ENCODE measurements around the gene TDRD1.

TDRD1 gene

DNA sequence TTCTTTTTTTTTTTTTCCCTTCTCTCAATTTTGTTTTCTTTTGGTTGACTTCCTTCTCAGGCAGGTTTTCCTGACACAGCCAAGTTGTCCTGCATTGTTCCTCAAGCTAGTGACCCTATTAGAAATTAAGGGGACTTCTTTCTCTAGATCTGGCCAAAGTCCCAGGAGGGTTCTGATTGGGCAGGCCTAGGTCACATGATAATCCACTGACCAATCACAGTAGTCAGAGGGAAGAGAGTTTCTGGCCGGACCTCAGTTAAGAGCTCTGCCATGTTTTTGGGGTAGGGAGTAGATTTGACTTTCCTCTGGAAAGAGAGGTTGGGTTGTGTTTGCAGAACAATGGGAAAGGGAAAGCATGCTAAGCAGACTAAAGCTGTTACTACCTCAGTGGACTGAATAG lies 76.1 kb downstream of the TDRD1 start:
- peaks cover 9% of the 10 kb centered on the region for H3K27me3 Mint-ChIP-seq (ENCODE audit: low read depth)
- no peak overlapping the region for H3K27ac Mint-ChIP-seq
- peaks cover 2% of the 10 kb centered on the region for H3K36me3 Mint-ChIP-seq (ENCODE audit: low read depth)
- no peaks in the 10 kb centered on the region for H3K4me1 Mint-ChIP-seq (ENCODE audit: low read depth)
- peaks cover 5% of the 10 kb centered on the region for H3K9me3 Mint-ChIP-seq
- H3K4me3 Mint-ChIP-seq = no peak overlapping the region

DNA sequence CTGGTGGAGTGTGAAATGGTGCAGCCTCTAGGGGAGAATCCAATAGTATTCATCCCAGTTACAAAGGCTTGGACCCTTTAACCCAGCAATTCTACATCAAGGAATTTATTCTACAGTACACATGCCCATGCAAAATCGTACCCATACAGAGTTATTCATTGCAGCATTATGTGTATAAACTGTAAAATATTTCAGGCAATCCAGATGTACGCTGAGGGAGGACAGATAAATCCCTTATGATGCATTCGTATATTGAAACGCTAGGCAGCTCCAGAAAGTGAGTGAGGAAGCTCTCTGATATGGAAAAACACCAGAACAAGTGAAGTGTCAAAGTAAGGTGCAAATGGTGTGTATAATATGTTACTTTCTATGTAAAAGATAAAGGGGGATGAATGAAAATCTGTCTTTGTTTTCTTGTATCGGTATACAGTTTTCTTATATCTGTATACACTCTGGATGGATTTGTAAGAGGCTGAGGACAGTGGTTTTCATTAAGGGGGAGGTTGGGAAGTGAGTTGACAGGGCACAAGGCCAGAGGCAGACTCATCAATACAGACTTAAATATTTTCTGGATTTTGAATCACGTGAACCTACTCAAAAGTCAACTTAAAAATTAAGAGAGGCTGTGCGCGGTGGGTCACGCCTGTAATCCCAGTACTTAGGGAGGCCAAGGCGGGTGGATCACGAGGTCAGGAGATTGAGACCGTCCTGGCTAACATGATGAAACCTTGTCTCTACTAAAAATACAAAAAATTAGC lies 77.0 kb downstream of the TDRD1 start:
- Mint-ChIP-seq H3K9me3 (peaks cover 5% of the 10 kb centered on the region), H3K27me3 (ENCODE audit: low read depth) (peaks cover 9% of the 10 kb centered on the region), H3K27ac (no peak overlapping the region), H3K4me3 (no peak overlapping the region), H3K4me1 (ENCODE audit: low read depth) (peaks cover 2% of the 10 kb centered on the region), H3K36me3 (ENCODE audit: low read depth) (peaks cover 2% of the 10 kb centered on the region)

GRCh38 chr10:114256822-114257221 lies 77.7 kb downstream of the TDRD1 start:
- Mint-ChIP-seq H3K27me3 (ENCODE audit: low read depth) (peaks cover 9% of the 10 kb centered on the region), H3K9me3 (peaks cover 5% of the 10 kb centered on the region), H3K4me3 (no peak overlapping the region), H3K4me1 (ENCODE audit: low read depth) (peaks cover 2% of the 10 kb centered on the region), H3K36me3 (ENCODE audit: low read depth) (peaks cover 2% of the 10 kb centered on the region), H3K27ac (no peak overlapping the region)

GRCh38 chr10:114257498-114257897 lies 78.3 kb downstream of the TDRD1 start:
- no peak overlapping the region for H3K4me3 Mint-ChIP-seq
- H3K36me3 Mint-ChIP-seq (ENCODE audit: low read depth) = peaks cover 2% of the 10 kb centered on the region
- peaks cover 2% of the 10 kb centered on the region for H3K4me1 Mint-ChIP-seq (ENCODE audit: low read depth)
- no peak overlapping the region for H3K27ac Mint-ChIP-seq
- H3K9me3 Mint-ChIP-seq = peaks cover 5% of the 10 kb centered on the region
- H3K27me3 Mint-ChIP-seq (ENCODE audit: low read depth) = peaks cover 9% of the 10 kb centered on the region

- H3K27me3 Mint-ChIP-seq (ENCODE audit: low read depth) = peaks cover 9% of the 10 kb centered on the region
- peaks cover 3% of the 10 kb centered on the region for H3K9me3 Mint-ChIP-seq
- no peak overlapping the region for H3K4me3 Mint-ChIP-seq
- peaks cover 2% of the 10 kb centered on the region for H3K4me1 Mint-ChIP-seq (ENCODE audit: low read depth)
- H3K36me3 Mint-ChIP-seq (ENCODE audit: low read depth) = peaks cover 1% of the 10 kb centered on the region
- no peak overlapping the region for H3K27ac Mint-ChIP-seq
These were observed 79.2 kb downstream of the TDRD1 start for GRCh38 chr10:114258274-114258840.

DNA sequence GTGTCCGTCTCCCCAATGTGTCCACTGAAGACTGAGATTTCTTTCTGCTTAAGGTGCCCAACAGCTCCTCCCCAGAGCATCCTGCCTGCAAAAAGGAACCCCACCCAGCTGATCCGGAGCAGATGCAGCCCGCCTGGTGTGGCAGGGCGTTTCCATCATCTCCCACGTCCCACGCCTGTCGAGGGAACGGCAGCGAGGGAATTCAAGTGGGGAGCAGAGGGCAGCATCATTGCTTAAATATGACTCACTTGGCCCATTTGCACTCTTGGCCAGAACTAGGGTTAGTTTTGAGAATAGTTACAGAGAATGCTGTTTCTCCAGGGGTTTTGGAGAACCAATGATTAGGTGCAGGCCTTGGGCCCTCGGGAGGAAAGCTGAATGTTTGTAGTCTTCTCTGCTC lies 80.7 kb downstream of the TDRD1 start:
- no peak overlapping the region for H3K27ac Mint-ChIP-seq
- peaks cover 9% of the 10 kb centered on the region for H3K27me3 Mint-ChIP-seq (ENCODE audit: low read depth)
- no peaks in the 10 kb centered on the region for H3K9me3 Mint-ChIP-seq
- peaks cover 2% of the 10 kb centered on the region for H3K4me1 Mint-ChIP-seq (ENCODE audit: low read depth)
- H3K36me3 Mint-ChIP-seq (ENCODE audit: low read depth) = no peaks in the 10 kb centered on the region
- no peak overlapping the region for H3K4me3 Mint-ChIP-seq

DNA sequence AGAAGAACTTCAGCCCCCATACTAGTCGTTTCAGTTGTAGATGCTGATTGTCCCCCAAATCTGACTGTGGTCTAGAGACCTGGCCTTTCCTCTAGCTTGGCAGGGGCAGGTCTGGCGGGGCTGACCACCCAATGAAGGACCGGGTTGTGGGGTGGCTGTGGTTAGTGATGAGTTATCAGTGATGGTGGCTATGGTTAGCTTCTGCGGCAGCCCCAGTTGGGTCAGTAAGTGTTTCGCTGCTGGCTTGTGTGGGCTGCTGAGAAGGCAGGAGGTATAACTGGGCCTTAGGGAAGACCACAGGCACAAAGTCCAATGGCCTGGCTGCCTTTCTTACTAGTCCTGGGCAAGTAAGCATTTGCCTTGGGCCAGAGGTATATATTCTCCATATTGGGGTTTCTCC lies 81.2 kb downstream of the TDRD1 start:
- H3K4me3 Mint-ChIP-seq = no peak overlapping the region
- H3K4me1 Mint-ChIP-seq (ENCODE audit: low read depth) = peaks cover 2% of the 10 kb centered on the region
- H3K9me3 Mint-ChIP-seq = no peaks in the 10 kb centered on the region
- H3K27ac Mint-ChIP-seq = no peak overlapping the region
- H3K27me3 Mint-ChIP-seq (ENCODE audit: low read depth) = peaks cover 9% of the 10 kb centered on the region
- H3K36me3 Mint-ChIP-seq (ENCODE audit: low read depth) = no peaks in the 10 kb centered on the region

DNA sequence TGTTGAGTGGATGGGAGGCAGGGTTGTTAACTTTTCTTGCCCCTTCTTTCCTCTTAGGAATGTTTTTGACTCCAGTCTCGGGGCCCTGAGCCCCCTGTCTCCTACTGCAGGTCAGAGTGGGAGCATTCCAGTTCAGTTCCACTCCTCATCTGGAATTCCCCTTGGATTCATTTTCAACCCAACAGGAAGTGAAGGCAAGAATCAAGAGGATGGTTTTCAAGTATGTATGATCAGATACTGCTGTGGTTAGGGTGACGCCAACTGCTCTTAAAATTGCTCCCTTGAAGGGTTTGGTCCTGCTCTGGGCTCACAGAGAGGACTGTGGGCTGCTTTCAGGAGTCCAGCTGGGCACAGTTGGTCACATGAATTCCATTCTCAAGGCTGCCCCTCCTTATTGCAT lies 81.9 kb downstream of the TDRD1 start:
- H3K4me3 Mint-ChIP-seq = no peak overlapping the region
- H3K27ac Mint-ChIP-seq = no peak overlapping the region
- no peaks in the 10 kb centered on the region for H3K9me3 Mint-ChIP-seq

GRCh38 chr10:114262496-114262895 lies 83.3 kb downstream of the TDRD1 start:
- no peaks in the 10 kb centered on the region for H3K9me3 Mint-ChIP-seq
- no peaks in the 10 kb centered on the region for H3K36me3 Mint-ChIP-seq (ENCODE audit: low read depth)
- peaks cover 2% of the 10 kb centered on the region for H3K4me1 Mint-ChIP-seq (ENCODE audit: low read depth)
- peaks cover 9% of the 10 kb centered on the region for H3K27me3 Mint-ChIP-seq (ENCODE audit: low read depth)
- no peak overlapping the region for H3K4me3 Mint-ChIP-seq
- H3K27ac Mint-ChIP-seq = no peak overlapping the region

More for the DNA sequence above, 81.9 kb downstream of the TDRD1 start:
- H3K36me3 Mint-ChIP-seq (ENCODE audit: low read depth) = no peaks in the 10 kb centered on the region
- H3K4me1 Mint-ChIP-seq (ENCODE audit: low read depth) = peaks cover 2% of the 10 kb centered on the region
- H3K27me3 Mint-ChIP-seq (ENCODE audit: low read depth) = peaks cover 9% of the 10 kb centered on the region

DNA sequence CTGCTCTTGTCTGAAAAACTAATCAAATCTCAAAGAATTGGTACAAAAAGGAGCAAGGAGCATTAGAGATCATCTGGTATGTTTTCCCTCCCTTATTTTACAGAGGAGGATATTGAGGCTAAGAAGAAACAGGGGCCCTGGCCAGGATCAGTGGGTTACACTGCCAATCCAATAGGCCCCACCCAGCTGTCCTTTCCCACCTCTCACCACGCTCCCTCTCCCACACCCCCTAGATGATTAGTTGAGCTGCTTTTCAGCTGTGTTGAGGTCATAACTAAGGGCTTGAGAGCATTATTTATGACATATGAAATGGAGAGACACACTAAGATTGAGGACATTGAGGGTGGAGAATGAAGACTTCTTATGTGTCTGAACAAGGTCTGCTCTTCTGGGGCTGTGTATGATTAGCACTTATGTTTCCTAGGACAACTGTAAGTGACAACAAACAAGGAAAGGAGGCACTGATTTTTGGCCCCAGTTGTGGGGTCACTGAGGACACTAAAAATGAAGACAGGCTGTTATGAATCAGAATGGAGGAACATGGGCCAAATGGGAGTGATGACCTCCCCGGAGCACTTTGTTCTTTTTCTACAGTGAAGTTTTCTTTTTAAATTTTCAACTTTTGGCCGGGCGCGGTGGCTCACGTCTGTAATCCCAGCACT lies 86.4 kb downstream of the TDRD1 start:
- Mint-ChIP-seq H3K36me3 (ENCODE audit: low read depth) (no peaks in the 10 kb centered on the region), H3K4me1 (ENCODE audit: low read depth) (peaks cover 2% of the 10 kb centered on the region), H3K27ac (no peak overlapping the region), H3K27me3 (ENCODE audit: low read depth) (no peaks in the 10 kb centered on the region), H3K4me3 (no peak overlapping the region), H3K9me3 (no peaks in the 10 kb centered on the region)

GRCh38 chr10:114266521-114266920 lies 87.4 kb downstream of the TDRD1 start:
- no peaks in the 10 kb centered on the region for H3K9me3 Mint-ChIP-seq
- no peak overlapping the region for H3K27ac Mint-ChIP-seq
- H3K36me3 Mint-ChIP-seq (ENCODE audit: low read depth) = no peaks in the 10 kb centered on the region
- H3K27me3 Mint-ChIP-seq (ENCODE audit: low read depth) = no peaks in the 10 kb centered on the region
- no peak overlapping the region for H3K4me3 Mint-ChIP-seq
- no peaks in the 10 kb centered on the region for H3K4me1 Mint-ChIP-seq (ENCODE audit: low read depth)

GRCh38 chr10:114271075-114271778 lies 92.1 kb downstream of the TDRD1 start:
- Mint-ChIP-seq H3K27ac (no peak overlapping the region), H3K4me1 (ENCODE audit: low read depth) (no peaks in the 10 kb centered on the region), H3K27me3 (ENCODE audit: low read depth) (peaks cover 6% of the 10 kb centered on the region), H3K9me3 (no peaks in the 10 kb centered on the region), H3K36me3 (ENCODE audit: low read depth) (no peaks in the 10 kb centered on the region), H3K4me3 (no peak overlapping the region)

GRCh38 chr10:114271779-114272167 lies 92.6 kb downstream of the TDRD1 start:
- no peaks in the 10 kb centered on the region for H3K4me1 Mint-ChIP-seq (ENCODE audit: low read depth)
- no peak overlapping the region for H3K27ac Mint-ChIP-seq
- no peak overlapping the region for H3K4me3 Mint-ChIP-seq
- no peaks in the 10 kb centered on the region for H3K36me3 Mint-ChIP-seq (ENCODE audit: low read depth)
- peaks cover 6% of the 10 kb centered on the region for H3K27me3 Mint-ChIP-seq (ENCODE audit: low read depth)
- no peaks in the 10 kb centered on the region for H3K9me3 Mint-ChIP-seq

GRCh38 chr10:114272696-114273095 lies 93.5 kb downstream of the TDRD1 start:
- no peaks in the 10 kb centered on the region for H3K36me3 Mint-ChIP-seq (ENCODE audit: low read depth)
- H3K4me1 Mint-ChIP-seq (ENCODE audit: low read depth) = no peaks in the 10 kb centered on the region
- H3K4me3 Mint-ChIP-seq = no peak overlapping the region
- no peaks in the 10 kb centered on the region for H3K9me3 Mint-ChIP-seq
- peaks cover 6% of the 10 kb centered on the region for H3K27me3 Mint-ChIP-seq (ENCODE audit: low read depth)
- H3K27ac Mint-ChIP-seq = no peak overlapping the region

Measured in T-helper 1 cell treated with Interleukin-12 subunit alpha and Interleukin-12 subunit beta and Interleukin-4 antibody, amounts not matched to agents 30 μg/mL and 1 μg/mL, for 36 hours (primary cell).